GM21360 (cell line): ENCODE results near the gene CFAP99.
"Not testable (repeated sequence)": the region's sequence is repeated elsewhere in the genome, so short reads cannot be mapped to it uniquely, and the experiment has no call there.

ENCODE experiments used
- ATAC-seq: cut with Tn5 transposase; IDR thresholded peaks from one replicate; pipeline ENCODE4 v1.9.1; 2021; ENCODE audit warnings: mild to moderate bottlenecking, moderate library complexity; ENCODE audit not compliant: unreplicated experiment

The CFAP99 gene

GRCh38 chr4:2427383-2428334, 8.9 kb downstream of the CFAP99 start:
- ATAC-seq, result no peak

GRCh38 chr4:2428496-2429213, 9.9 kb downstream of the CFAP99 start:
- no peak for ATAC-seq

GRCh38 chr4:2429945-2430757, 11.4 kb downstream of the CFAP99 start:
- ATAC-seq, result not testable (repeated sequence)

- no peak for ATAC-seq
Measured at GRCh38 chr4:2432004-2432403, 13.2 kb downstream of the CFAP99 start.

GRCh38 chr4:2432991-2433530, 14.3 kb downstream of the CFAP99 start:
- no peak for ATAC-seq

GRCh38 chr4:2433609-2434350, 15.0 kb downstream of the CFAP99 start:
- no peak for ATAC-seq

- ATAC-seq, result no peak
Measured at GRCh38 chr4:2434420-2434819, 15.7 kb downstream of the CFAP99 start.

GRCh38 chr4:2436301-2436700, 17.5 kb downstream of the CFAP99 start:
- ATAC-seq, result no peak

GRCh38 chr4:2436761-2437474, 18.2 kb downstream of the CFAP99 start:
- no peak for ATAC-seq

- ATAC-seq, result no peak
Measured at GRCh38 chr4:2437475-2438215, 18.9 kb downstream of the CFAP99 start.

- ATAC-seq, result no peak
Measured at GRCh38 chr4:2438822-2439718, 20.3 kb downstream of the CFAP99 start.

- peak; percentile 85 for ATAC-seq
Measured at GRCh38 chr4:2441393-2442174, 22.8 kb downstream of the CFAP99 start.

GRCh38 chr4:2442175-2442993, 23.6 kb downstream of the CFAP99 start:
- no peak for ATAC-seq

GRCh38 chr4:2443061-2443730, 24.4 kb downstream of the CFAP99 start:
- ATAC-seq, result no peak

GRCh38 chr4:2443956-2444740, 25.4 kb downstream of the CFAP99 start:
- no peak for ATAC-seq
